Thyroid gland (tissue), 4 donors: ENCODE data around the gene OR9Q1.

Source experiments
- POLR2A ChIP-seq, 2 donors: fragments of 450-650 bp; IDR thresholded peaks; one replicate each; pipeline ENCODE4 v1.6.1; 2017; ENCODE audit warnings: antibody characterized with exemption in 2 of 2, mild to moderate bottlenecking in 2 of 2, moderate library complexity in 1 of 2
- TF ChIP-seq, protein P1 (sequence below), 6 experiments: fragments of 200-600 bp in 3 of 6; fragments of 450-650 bp in 3 of 6; sonication (generic) in 3 of 6; IDR thresholded peaks; one replicate each; pipeline ENCODE4 v1.5.1; 2016 to 2019; ENCODE audit warnings: antibody characterized with exemption in 6 of 6, mild to moderate bottlenecking in 2 of 6, inconsistent platforms in 1 of 6, moderate library complexity in 1 of 6

DNA sequence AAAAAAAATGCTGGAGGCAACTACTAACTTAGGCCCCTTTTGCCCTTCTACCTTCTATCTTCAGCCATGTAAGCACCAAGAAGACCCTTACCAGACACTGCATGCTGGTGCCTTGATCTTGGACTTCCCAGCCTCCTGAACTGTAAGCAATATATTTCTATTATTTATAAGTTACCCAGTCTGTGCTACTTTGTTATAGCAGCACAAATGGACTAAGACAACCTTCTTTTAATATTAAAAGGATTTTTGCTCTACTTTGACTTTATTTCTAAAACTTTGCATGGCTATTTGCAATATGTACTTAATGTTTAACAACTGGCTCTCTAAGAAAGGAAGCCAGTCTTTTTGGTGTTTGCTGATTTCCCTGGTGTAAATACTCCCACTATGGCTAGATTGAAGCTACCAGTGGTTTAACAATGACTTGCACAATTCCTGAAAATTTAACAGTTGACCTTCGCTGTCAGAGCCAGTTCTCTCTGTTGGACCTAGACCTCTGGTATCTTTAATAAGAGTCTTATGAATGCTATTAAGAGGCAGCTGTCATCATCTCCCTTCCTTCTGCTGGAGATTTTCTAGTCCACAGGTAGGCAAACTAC lies 32.2 kb downstream of the OR9Q1 start:
- TF ChIP-seq POLR2A (IDR thresholded peaks at IDR 0.05): no peak
- TF ChIP-seq, protein P1, sequence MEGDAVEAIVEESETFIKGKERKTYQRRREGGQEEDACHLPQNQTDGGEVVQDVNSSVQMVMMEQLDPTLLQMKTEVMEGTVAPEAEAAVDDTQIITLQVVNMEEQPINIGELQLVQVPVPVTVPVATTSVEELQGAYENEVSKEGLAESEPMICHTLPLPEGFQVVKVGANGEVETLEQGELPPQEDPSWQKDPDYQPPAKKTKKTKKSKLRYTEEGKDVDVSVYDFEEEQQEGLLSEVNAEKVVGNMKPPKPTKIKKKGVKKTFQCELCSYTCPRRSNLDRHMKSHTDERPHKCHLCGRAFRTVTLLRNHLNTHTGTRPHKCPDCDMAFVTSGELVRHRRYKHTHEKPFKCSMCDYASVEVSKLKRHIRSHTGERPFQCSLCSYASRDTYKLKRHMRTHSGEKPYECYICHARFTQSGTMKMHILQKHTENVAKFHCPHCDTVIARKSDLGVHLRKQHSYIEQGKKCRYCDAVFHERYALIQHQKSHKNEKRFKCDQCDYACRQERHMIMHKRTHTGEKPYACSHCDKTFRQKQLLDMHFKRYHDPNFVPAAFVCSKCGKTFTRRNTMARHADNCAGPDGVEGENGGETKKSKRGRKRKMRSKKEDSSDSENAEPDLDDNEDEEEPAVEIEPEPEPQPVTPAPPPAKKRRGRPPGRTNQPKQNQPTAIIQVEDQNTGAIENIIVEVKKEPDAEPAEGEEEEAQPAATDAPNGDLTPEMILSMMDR (IDR thresholded peaks at IDR 0.05): no peak
